GM19023 (cell line): ENCODE measurements around the gene CDC42BPB.
A peak's percentile ranks its signal among the peaks of the same experiment; 100 is the strongest.

ENCODE experiments used
- ATAC-seq: cut with Tn5 transposase; IDR thresholded peaks from one replicate; pipeline ENCODE4 v1.9.1; 2021; ENCODE audit warnings: mild to moderate bottlenecking, moderate library complexity; ENCODE audit not compliant: unreplicated experiment

The CDC42BPB gene

DNA sequence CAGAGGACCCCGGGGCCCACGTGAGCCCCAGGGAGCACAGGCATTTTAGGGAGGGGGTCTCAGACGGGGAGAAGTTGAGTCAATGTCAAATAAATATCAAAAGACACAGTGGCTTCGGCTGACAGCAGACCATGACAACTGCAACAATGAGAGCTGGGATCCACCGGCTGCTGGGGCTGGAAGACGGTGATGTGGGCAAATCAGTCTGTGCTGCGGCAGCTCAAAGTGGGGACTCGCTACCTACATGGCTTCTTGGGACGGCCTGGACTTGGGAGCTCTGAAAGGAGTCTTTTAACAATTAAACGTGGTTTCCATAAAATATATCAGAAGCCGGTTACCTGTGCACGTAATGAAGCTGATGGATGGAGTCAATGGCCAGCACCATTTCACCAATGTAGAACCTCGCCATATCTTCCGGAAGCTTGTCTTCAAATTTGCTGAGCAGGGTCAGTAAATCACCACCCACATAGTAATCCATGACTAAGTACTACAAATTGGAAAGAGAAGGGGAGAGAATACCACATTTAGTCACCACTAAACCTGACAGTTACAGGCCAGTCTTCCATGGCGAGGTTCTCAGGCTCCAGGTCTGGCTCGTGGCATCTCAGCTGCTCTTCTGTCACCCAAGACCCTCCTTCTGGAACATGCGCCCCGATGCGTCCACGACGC lies 58.0 kb downstream of the CDC42BPB start:
- no peak for ATAC-seq

DNA sequence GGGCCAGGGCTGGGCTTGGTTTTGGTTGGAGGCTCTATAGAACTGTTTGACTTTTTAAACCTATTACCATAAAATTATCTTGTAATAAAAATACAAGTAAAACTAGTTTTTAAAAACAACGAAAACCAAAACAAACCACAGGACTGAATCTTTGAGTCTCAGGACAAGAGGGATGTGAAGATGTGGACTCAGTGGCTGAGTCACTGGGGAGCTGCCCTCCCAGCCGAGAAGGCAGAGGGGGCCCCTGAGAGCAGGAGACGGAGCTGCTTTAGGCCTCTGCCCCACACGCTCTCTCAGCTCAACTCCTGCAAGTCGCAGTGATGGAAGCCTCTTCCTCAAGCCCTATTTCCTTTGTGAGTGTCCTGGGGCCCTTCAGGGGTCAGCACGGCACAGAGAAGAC lies 59.0 kb downstream of the CDC42BPB start:
- ATAC-seq = no peak

DNA sequence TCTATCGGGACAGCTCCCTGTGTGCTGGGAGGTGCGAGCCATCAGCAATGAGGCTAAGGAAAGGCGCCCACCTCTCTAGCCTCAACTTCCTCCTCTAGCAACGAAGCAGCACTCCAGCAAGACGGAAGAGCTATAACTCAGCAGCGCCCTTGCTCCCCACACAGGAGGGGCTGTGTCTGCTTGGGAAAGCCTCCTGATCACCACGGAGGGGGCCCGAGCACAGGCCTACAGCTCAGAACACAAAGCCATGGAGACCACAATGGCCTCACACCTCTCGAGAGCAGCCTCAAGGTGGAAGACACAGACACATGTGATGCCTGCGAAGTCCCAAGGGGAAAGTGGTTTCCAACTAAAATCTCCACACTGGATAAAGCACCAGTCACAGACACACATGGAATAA lies 60.4 kb downstream of the CDC42BPB start:
- ATAC-seq = no peak

DNA sequence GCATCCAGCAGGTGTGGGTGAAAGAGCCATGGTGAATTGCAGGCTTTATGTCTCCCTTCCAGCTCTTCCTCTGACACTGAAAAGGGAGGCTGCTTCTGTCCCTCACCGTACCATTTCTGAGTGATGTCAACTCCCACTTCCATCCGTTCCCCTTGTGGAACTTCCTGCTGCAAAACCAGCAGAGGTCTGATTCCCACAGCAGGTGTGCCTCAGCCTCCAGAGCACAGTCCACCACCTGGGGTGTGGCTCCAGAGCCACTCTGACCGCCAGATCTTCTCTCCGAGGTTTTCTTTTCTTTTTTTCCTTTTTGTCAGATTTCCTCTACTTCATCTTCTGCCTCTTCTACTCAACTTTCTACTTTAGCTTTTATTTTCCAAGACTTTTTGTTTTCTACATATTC lies 62.7 kb downstream of the CDC42BPB start:
- ATAC-seq = no peak

DNA sequence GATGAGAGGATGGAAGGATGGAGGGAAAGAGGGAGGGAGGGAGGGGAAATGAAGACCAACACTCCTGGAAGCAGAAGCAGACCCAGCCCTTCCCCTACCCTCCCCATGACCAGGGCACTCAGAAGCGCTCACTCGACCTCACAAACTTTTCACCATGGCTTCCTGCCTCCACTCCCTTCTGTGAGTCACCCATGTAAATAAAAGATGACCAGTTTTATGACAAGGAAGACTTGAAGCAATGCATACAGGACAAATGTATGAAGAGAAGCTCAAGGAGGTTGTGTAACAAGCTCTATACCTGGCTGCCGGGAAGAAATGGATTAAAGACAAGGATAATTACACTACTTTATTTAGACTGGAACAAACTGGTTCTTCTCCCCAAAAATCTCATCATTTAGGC lies 63.8 kb downstream of the CDC42BPB start:
- ATAC-seq = no peak

DNA sequence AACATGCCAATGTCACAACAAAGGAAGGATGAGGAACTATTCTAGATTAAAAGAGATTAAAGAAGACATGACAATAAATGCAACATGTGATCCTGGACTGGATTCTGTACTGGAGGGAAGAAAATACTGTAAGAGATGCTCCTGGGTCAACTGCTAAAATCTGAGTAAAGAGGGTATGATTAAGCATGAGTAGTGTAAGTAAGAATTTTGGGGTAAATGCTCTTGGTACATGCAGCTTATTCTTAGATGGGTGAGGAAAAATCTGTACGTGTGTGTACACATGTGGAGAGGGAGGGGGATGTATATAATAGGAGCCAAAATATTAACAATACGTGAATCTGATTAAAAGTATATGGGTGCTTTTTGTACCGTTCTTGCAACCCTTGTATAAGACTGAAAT lies 66.0 kb downstream of the CDC42BPB start:
- ATAC-seq = no peak

DNA sequence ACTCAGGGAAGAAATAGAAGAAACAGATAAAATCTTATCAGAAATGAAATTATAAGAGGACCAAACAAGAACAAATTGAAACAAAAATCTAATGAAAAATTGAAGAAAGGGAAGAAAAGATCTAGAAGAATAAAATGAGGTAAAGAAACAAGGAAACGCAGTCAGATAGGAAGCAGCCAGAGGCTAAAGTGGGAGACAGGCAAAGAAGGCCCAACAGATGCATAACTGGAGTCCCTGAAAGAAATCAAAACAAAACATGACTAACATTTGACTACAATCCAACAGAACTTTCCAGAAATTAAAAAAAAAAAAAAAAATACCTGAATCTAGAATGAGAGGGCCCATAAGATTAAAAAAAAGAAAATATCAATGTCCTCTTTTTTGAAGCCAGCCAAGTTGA lies 69.3 kb downstream of the CDC42BPB start:
- no peak for ATAC-seq

DNA sequence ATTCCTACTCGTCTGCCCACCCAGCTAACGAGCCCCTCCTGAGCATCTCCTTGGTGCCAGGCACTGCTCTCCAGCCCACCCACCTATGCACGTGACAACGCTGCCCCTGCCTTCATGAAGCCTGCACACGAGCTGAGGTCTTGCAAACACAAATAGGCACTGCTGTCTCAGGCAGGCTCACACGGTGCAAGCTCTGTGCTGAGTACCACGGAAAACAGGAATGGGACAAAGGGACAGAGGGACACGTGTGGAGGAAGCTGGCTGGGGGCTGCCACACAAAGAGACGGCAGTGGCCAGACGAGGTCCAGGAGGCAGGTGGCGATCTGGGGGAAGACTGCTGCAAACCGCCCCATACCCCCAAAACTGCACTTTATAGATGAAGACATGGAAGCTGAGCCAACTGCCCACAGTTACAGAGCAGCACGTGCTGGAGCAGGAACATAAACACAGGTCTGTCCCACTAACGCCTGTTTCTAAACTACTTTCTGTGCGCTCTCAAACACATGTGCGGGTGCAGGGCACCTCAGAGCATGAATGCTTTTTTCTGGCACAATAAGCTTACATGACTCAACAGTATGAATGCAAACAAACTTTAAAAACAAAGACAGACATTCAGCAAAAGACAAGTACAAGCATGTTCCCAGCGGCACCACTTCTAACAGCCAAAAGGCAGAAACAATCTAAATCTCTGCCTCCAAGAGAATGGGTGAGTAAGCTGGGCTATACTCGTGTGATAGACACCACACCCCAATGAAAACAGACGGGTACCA lies 70.4 kb downstream of the CDC42BPB start:
- ATAC-seq = no peak

DNA sequence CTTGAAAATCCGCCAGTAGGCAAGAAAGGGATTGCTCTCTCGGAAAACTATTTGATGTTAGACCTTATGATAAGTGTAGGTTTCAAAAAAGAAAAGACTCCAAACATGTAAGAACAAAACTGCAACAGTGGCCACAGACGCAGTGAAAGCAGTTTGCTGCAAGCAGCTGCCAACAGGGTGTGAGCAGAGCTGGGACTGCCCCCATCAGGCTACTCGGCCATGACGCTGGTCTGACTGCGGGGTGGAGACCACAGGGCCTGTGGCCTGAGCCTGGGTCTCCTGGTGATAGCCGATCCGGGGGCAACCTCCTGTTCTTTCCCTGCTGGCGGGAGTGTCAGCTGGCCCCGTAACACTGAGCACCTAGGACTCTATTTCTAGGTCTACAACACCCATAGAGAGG lies 71.7 kb downstream of the CDC42BPB start:
- peak; percentile 95 for ATAC-seq

DNA sequence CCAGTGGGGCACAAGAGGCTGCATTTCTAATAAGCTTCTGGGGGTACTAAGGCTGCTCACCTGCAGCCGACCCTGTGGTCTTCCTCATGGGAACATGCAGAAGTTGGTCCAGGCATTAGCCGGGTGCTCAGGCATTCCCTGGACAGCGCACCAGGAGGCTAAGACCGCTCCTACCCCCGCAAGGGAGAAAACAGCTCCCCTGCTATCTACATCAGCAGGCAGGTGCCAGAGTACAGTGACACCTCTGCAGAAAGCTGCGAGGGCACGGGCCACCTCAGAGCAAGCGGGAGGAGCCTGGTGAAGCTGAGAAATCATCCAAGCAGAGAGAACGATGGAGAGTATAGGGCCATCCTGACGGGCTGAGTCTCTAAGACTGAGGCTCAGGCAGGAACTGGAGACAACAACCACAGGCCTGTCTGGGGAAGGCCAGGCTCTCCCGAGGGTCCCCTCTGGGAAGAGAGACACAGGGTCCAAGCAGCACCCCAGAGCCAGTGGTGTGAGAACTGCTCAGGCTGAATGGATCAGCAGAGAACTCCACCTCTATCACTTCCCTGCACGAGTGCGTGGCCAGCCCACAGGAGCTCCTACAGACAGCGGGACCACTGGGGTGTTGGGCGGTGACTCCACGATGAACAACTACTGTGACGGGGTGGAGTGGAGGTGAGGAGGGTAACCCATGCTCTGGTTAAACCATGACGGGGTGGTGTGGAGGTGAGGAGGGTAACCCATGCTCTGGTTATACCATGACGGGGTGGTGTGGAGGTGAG lies 72.8 kb downstream of the CDC42BPB start:
- ATAC-seq = no peak

DNA sequence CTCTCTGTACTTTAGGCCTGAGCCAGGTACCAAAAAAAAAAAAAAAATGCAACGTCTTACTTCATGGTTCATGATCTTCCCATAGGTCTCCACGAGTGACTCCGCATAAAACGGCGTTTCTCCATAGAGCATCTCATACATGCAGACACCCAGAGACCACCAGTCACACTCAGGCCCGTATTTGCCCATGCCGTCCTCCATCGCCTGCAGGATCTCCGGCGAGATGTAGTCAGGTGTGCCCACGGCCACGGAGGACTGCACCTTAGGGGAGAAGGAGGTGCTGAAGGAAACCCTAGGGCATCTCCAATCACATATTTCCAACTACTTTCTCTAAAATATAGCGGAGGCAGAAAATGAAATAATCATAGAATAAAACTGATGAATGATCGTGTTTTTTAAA lies 73.9 kb downstream of the CDC42BPB start:
- ATAC-seq = no peak

DNA sequence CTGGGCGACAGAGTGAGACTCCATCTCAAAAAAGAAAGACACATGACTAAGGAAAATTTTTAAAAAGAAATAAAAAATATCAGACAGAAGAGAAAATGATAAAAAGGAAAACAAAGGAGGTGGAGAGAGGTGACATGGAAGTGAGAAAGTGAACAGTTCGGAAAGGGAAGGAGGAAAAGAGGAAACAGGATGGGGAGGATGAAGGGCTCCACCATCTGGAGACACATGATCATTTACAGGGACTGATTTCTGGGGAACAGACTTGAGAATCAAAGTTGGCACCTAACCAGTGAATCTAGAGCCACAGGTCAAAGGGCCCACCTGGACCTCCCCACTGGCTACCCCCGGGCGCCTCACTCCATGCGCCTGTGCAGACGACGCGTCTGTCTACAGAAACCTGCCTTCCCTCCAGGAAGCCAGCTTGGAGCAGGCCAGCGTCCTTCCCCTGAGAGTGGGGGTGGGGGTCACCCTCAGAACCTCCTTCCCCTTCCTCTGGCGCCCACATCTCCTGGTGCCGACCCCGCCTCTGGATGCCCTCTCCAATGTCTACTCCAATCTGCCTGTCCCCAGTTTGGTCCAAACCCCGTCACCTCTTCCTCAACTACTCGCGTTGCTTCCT lies 74.4 kb downstream of the CDC42BPB start:
- ATAC-seq = no peak

DNA sequence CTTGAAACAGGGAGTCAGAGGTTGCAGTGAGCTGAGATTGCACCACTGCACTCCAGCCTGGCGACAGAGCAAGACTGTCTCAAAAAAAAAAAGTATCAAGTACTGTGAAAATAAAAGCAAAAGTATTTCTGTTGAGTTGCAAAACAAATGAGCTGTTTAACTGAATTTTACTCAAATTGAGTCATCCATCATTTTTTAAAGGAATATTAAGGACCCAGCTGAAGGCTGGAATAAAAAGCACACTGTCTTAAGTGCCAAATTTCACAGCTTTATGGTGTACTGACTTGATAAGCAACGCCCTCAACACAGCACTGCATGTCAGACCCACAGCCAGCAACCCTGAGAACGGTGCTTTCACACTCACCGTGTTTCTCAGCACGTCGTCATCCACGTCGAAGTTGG lies 76.9 kb downstream of the CDC42BPB start:
- no peak for ATAC-seq

DNA sequence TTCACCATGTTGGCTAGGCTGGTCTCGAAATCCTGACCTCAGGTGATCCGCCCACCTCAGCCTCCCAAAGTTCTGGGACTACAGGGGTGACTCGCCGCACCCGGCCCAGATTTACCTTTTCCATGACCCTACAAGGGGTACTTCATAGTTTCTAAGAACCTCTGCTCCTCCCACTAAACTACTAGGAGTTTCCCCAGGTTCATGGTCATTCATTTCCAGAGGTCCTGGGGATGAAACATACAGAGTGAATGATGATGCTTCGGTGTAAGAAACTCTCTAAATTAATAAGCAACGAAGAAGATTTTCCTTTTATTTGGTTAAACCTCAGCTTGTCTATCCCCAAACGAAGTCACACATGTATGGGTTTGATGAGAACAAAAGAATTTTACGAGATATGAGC lies 77.9 kb downstream of the CDC42BPB start:
- no peak for ATAC-seq

DNA sequence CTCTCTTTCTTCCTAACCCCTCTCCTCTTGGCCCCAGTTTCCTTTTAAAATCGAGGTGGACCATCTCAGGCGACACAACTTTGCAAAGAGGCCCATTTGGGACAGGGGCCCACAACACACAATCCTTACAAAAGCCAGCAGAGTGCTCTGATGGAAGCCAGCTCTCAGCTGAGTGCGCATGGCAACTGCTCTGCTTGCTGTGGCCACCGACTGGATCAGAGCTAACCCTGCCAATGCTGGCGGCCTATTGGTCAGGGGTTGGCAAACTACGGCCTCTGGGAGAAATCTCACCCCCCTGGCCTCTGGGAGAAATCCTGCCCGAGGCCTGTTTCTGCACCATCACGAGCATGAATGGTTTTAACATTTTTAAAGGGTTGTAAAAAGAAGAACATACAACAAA lies 79.9 kb downstream of the CDC42BPB start:
- no peak for ATAC-seq

DNA sequence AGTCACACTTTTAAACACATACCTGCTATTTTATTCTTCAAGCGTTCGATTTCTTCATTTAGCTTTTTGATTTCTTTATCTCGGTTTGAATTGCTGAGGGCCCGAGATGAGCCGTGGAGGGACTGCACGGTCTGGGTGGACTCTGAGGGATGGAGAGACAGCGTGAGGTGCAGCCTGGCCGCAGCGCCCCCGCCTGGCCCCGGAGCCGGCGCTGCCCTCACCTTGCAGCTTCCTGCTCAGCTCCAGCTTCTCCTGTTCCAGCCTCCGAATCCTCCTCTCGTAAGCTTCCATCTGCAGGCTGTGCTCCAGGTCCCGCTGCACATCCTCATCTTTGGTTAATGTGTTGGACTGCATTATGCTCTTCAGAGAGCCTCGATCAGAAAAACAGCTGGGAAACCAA lies 81.7 kb downstream of the CDC42BPB start:
- no peak for ATAC-seq

DNA sequence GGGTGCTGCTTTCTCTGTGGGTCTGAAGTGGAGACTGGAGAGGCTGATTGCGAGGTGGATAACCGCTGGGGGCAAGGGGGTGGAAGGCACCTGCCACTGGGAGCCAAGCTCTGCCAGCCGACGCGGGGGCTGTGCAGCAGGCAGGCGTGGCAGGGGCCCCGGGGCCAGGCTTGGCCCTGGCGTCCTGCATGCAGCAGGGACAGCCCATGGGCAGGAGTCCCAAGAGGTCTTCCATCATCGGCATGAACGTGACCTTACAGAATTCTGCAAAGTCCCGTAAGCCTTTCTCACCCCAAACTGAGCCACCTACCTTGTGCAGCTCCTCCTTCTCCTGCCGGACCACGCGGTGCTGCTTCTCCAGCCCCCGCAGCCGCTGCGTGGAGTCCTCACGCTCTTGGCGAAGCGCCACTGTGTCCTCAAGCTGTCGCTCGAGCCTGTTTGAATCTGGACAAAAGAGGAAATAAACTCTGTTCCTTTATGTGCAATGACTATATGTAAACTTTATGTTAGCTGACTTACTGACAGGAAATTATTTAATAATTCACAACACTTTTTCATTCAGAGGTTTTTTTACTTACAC lies 83.6 kb downstream of the CDC42BPB start:
- no peak for ATAC-seq

DNA sequence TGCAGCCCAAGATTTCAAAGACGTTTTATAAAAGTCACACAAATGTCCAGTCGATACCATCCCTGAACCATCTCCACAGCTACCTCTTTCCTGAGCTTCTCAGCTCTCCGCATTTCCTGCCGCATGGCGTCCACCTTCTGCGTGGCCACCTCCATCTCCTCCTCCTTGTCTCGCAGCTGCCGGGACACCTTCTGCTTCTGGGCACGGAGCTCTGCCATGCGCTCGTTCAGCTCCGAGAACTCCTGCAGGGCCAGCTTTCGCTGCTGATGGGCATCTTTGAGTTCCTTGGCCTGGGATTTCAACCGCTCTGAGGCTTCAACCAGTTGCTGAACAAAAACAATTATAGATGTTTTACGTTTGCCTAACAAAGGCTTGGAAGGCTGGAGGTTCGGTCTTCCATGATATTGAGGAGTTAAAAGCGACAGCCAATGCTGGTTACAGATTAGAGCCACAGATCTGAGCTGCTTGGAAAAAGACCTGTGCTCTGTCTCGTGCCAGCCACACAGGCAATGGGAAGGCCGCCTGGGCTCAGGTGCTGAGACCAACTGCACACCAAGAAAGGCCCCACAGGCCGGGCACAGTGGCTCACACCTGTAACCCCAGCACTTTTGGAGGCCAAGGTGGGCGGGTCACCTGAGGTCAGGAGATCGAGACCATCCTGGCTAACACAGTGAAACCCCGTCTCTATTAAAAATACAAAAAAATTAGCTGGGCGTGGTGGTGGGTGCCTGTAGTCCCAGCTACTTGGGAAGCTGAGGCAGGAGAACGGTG lies 85.3 kb downstream of the CDC42BPB start:
- ATAC-seq = no peak

DNA sequence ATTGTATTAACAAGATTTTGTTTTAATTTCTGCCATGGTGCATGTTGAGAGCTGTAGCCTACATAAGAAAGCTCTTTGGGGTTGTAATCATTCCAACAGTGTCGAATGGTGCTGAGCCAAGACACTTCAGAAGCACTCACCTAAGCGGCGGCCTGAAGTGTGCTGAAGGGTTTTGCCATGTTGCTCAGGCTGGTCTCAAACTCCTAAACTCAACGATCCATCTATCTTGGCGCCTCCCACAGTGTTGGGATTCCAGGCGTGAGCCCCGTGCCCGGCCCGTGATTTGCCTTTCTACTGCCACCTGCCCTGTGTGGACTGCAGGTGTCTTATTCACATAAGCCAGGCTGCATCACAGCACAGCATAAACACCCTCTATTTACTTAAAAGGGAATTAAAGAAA lies 86.0 kb downstream of the CDC42BPB start:
- no peak for ATAC-seq

DNA sequence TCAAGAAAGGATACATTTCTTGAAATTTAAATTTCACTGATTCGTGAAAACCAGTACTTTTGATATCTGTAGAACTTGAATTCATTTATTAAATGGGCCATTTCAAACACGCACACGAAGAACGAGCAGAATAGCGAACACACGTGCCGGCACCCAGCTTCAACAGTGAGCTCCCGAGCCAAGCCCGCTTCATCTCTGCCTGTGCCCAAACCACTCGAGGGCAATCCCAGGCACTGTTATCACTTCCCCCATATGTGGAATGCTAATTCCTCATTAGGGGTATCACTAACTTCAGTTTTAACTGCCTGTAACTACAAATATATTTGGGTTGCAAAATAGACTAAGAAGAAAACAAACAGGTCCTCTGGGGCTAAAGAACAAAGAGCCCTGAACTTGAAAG lies 86.9 kb downstream of the CDC42BPB start:
- no peak for ATAC-seq
